ENCODE measurements around the gene KCNK13. TPM values are rescaled to one million over a fixed set of nuclear protein-coding genes. Genes with fewer than 3 reads are reported as not detected.

KCNK13 gene
- total and polyA plus RNA-seq, 9 of the 15 experiments (the other 6 are each of a cell fraction or from before 2014, with no cell fraction given) = 0.03 to 0.05 TPM; not detected in 7

GRCh38 chr14:90118027-90118426 is 56.2 kb downstream of the KCNK13 start (continued):
- TF ChIP-seq MGA (IDR thresholded peaks at IDR 0.05) = no peak
- no peak for TF ChIP-seq RCOR1 (IDR thresholded peaks at IDR 0.05; ENCODE audit: borderline replicate concordance in 1 of 2, low read depth in 2 of 2, low read length in 2 of 2)
